Adrenal gland (tissue), 12 donors: Measurements from ENCODE around the gene WDR20. TPM values are rescaled to one million over a fixed set of nuclear protein-coding genes. Genes with fewer than 3 reads are reported as not detected.

Experiments
- DNase-seq, 7 donors: peaks; one replicate each; pipeline ENCODE4 v3.0.0-alpha.2; 2019 to 2020
- H3K27ac ChIP-seq, 5 donors: fragments of 200-600 bp; sonication (generic) in 4 of 5; 1 replicate in 3 of 5; 2 replicates in 2 of 5; pipeline versions ENCODE4 v1.5.1 to v1.8.0; 2016 to 2020; ENCODE audit warnings: mild to moderate bottlenecking in 1 of 5
- H3K27me3 ChIP-seq: fragments of 200-600 bp; 2 replicates; pipeline ENCODE4 v1.8.0; 2021
- H3K36me3 ChIP-seq, 2 donors: fragments of 200-600 bp; replicated peaks in 1 of 2; 1 replicate in 1 of 2; 2 replicates in 1 of 2; pipeline versions ENCODE4 v1.5.1 to v1.8.0; 2018 to 2022
- H3K4me1 ChIP-seq, 2 donors: fragments of 200-600 bp; replicated peaks in 1 of 2; 1 replicate in 1 of 2; 2 replicates in 1 of 2; pipeline versions ENCODE4 v1.5.1 to v1.8.0; 2018 to 2021
- H3K4me3 ChIP-seq, 4 donors: fragments of 200-600 bp; sonication (generic) in 3 of 4; one replicate each; pipeline ENCODE4 v1.5.1; 2016 to 2018
- H3K9me3 ChIP-seq, 3 donors: fragments of 200-600 bp; sonication (generic) in 1 of 3; replicated peaks in 1 of 3; 1 replicate in 2 of 3; 2 replicates in 1 of 3; pipeline versions ENCODE4 v1.5.1 to v1.8.0; 2016 to 2021
- POLR2A ChIP-seq, 2 donors: fragments of 450-650 bp; IDR thresholded peaks; one replicate each; pipeline ENCODE4 v1.6.1; 2017; ENCODE audit warnings: antibody characterized with exemption in 2 of 2, mild to moderate bottlenecking in 2 of 2, moderate library complexity in 1 of 2
- WGBS, 4 donors: extraction: QIAGEN DNeasy Blood & Tissue Kit in 2 of 4; methylation state at CpG; one replicate each; pipeline versions ENCODE4 v1.1.5 to v1.1.7; 2013 to 2017; 5-methylcytosine and 5-hydroxymethylcytosine counted together
- intact Hi-C, 2 donors: fragments of 100-400 bp; cut with DNase I; formaldehyde crosslinking; loops; one replicate each; pipeline versions ENCODE4 v1.14.1 to v1.15.0; 2022 to 2023
- polyA plus RNA-seq, 3 donors: library from polyadenylated mRNA; stranded (reverse); fragments of 200-250 nt in 2 of 3; fragments of 350-450 nt in 1 of 3; fragmentation: Illumina TruSeq in 1 of 3; extraction: RNeasy Lipid Tissue Mini Kit (QIAGEN cat#74804) in 1 of 3; gene quantifications; one replicate each; pipeline ENCODE4 v1.2.3, GENCODE V29; 2013 to 2014
- total RNA-seq, 9 donors: library from RNA; depleted of rRNA in 4 of 9; stranded (reverse); fragments of >200 nt in 4 of 9; fragments of 120-200 nt in 1 of 9; fragmentation: NEBNext Ultra II Directional in 1 of 9; extraction: Animal tissue kit (Norgen Biotek cat#: 25700) in 1 of 9; gene quantifications; one replicate each; pipeline versions ENCODE4 v1.1.0 to v1.2.4, GENCODE V29; 2013 to 2023
- TF ChIP-seq, protein P1 (sequence below), 6 experiments: fragments of 450-650 bp in 4 of 6; fragments of 200-600 bp in 2 of 6; sonication (generic) in 1 of 6; IDR thresholded peaks; 1 replicate in 5 of 6; 2 replicates in 1 of 6; pipeline versions ENCODE4 v1.5.1 to v1.8.0; 2016 to 2021; ENCODE audit warnings: antibody characterized with exemption in 6 of 6, mild to moderate bottlenecking in 2 of 6, moderate library complexity in 1 of 6
- donor health status: healthy with polysubstance abuse.
- donor health status: Bipolar disorder and iron deficiency.
- donor health status: DM: yes; HTN: yes; CAD: no.
- donor health status: DM: no; HTN: no; CAD: no.
- donor health status: DM: no; HTN: no; CAD: no.
- donor health status: DM: yes; HTN: yes; CAD: no.

WDR20 gene
- total and polyA plus RNA-seq, 12 donors: 13.1 to 55.9 (median 38.3) TPM

DNA sequence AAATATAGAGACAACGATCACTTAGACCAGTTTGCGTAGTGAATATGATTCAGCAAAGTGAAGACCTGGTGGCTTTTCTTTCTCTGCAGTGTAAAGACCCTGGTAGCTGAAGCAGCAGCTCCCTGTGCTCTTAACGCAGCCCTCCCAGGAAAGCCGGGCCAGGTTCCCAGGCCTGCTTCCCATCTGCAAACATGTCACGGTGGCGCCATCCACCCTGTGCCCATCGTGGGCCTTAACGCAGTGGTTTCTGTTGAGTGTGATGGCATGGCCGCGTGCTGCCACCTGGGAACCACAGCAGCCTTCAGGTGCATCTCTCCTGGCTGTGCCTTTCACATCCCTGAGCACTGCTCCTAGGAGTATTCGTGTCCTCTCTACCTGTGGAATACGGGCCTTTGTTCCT lies 71.5 kb downstream of the WDR20 start:
- H3K36me3 ChIP-seq: peaks cover 0 to 14% of the 10 kb centered on the region in 2 donors

DNA sequence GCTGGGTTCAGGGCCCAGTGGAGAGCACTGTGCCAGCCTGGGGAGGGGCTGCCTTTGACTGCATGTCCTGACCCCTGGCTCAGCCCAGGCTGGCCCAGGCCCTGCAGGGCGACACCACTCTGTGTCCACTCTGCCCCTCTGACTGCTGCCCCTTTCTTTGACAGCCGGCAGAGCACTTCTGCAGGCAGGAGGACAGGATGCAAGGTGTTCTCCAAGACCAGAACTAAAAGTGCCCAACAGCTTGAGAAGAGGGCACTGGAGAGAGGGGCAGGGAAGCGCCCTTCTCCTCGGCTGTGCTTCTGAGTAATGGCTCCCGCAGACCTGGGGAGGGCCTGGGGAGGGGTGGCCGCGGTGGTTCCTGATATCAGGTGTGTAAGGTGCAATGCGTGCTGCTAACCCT lies 72.7 kb downstream of the WDR20 start:
- WGBS, 4 donors: 79 to 90% (median 84%) methylated on average over 6 to 8 of the region's 8 CpGs

More for the DNA sequence above, 71.5 kb downstream of the WDR20 start:
- H3K4me1 ChIP-seq: peaks cover 12 to 45% of the 10 kb centered on the region in 2 donors
- no peak overlapping the region for H3K27ac ChIP-seq
- no peaks in the 10 kb centered on the region for H3K27me3 ChIP-seq
- no peak overlapping the region for H3K4me3 ChIP-seq
- 94 to 98% (median 97%) methylated on average over 12 of the region's 12 CpGs for WGBS, 4 donors
- no peak for TF ChIP-seq POLR2A (IDR thresholded peaks at IDR 0.05)
- TF ChIP-seq, protein P1, sequence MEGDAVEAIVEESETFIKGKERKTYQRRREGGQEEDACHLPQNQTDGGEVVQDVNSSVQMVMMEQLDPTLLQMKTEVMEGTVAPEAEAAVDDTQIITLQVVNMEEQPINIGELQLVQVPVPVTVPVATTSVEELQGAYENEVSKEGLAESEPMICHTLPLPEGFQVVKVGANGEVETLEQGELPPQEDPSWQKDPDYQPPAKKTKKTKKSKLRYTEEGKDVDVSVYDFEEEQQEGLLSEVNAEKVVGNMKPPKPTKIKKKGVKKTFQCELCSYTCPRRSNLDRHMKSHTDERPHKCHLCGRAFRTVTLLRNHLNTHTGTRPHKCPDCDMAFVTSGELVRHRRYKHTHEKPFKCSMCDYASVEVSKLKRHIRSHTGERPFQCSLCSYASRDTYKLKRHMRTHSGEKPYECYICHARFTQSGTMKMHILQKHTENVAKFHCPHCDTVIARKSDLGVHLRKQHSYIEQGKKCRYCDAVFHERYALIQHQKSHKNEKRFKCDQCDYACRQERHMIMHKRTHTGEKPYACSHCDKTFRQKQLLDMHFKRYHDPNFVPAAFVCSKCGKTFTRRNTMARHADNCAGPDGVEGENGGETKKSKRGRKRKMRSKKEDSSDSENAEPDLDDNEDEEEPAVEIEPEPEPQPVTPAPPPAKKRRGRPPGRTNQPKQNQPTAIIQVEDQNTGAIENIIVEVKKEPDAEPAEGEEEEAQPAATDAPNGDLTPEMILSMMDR (IDR thresholded peaks at IDR 0.05): no peak
- H3K9me3 ChIP-seq: no peaks in the 10 kb centered on the region
- DNase-seq: peak in 1 of 7 donors; percentile 13
- intact Hi-C loops: no loop called here

DNA sequence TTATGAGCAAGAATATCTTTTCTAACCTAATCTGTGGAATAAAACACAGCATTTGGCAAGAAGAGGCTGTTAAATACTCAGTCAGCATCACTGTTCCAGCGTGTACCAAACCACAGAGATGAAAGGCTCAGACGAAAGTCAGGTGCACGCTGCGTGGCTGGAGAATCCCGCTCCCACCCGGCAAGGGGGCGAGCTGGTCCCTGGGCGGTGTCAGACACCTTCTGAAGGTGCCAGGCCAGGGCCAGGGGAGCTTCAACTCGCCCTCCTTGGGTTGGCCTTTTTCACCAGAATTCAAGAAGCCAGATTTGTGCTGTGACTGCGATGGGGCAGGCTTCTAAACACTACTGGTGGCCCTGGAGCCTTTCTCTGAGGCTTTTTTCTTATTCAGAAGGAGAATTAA lies 73.1 kb downstream of the WDR20 start:
- H3K27me3 ChIP-seq: no peaks in the 10 kb centered on the region
- H3K27ac ChIP-seq: peak overlapping the region in 1 of 5 donors; percentile 1
- WGBS, 4 donors: 80 to 90% (median 88%) methylated on average over 4 to 10 of the region's 10 CpGs
- no peak for TF ChIP-seq POLR2A (IDR thresholded peaks at IDR 0.05)
- TF ChIP-seq, protein P1 (IDR thresholded peaks at IDR 0.05): no peak
- no peaks in the 10 kb centered on the region for H3K9me3 ChIP-seq
- intact Hi-C loops: no loop called here
- peaks cover 12 to 48% of the 10 kb centered on the region in 2 donors for H3K4me1 ChIP-seq
- DNase-seq: no peak
- no peak overlapping the region for H3K4me3 ChIP-seq
- H3K36me3 ChIP-seq: peaks cover 0 to 14% of the 10 kb centered on the region in 2 donors

More for the DNA sequence above, 72.7 kb downstream of the WDR20 start:
- H3K36me3 ChIP-seq: peaks cover 0 to 14% of the 10 kb centered on the region in 2 donors
- H3K4me3 ChIP-seq: no peak overlapping the region
- no peaks in the 10 kb centered on the region for H3K9me3 ChIP-seq
- intact Hi-C loops: no loop called here
- TF ChIP-seq, protein P1 (IDR thresholded peaks at IDR 0.05): no peak
- no peak for TF ChIP-seq POLR2A (IDR thresholded peaks at IDR 0.05)
- peak in 1 of 7 donors; percentile 12 for DNase-seq
- no peaks in the 10 kb centered on the region for H3K27me3 ChIP-seq
- peaks cover 12 to 45% of the 10 kb centered on the region in 2 donors for H3K4me1 ChIP-seq
- H3K27ac ChIP-seq: no peak overlapping the region

DNA sequence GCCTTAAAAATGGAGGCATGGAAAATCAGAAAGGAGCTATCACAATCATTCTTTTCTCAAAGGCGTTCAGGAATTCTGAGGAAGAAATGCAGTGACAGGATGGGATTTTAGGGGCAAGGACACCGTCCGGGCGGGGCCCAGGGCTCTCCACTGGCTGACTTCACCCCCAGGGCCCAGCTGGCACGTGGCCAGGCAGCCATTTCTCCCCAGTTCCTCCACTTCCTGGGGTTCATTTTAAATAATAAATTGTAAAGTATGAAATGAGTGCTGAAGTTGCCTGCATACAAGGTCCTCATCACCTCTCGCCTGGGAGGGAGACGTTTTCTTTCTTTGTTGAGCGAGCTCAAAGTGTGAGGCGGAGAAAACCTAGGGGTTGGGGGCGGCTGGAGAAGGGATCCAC lies 73.8 kb downstream of the WDR20 start:
- H3K27me3 ChIP-seq: no peaks in the 10 kb centered on the region
- no peaks in the 10 kb centered on the region for H3K9me3 ChIP-seq
- no peak overlapping the region for H3K4me3 ChIP-seq
- DNase-seq: no peak
- intact Hi-C loops: no loop called here
- H3K27ac ChIP-seq: peak overlapping the region in 1 of 5 donors; percentile 4
- WGBS, 4 donors: 59 to 73% (median 65%) methylated on average over 10 of the region's 10 CpGs
- no peak for TF ChIP-seq POLR2A (IDR thresholded peaks at IDR 0.05)
- TF ChIP-seq, protein P1 (IDR thresholded peaks at IDR 0.05): no peak
- peaks cover 12 to 54% of the 10 kb centered on the region in 2 donors for H3K4me1 ChIP-seq
- peaks cover 0 to 13% of the 10 kb centered on the region in 2 donors for H3K36me3 ChIP-seq
